Activated B cell treated with CpG ODN at 0.5 μM for 24 hours (primary cell): ENCODE results near the gene NR3C1. TPM values are rescaled to one million over a fixed set of nuclear protein-coding genes. Genes with fewer than 3 reads are reported as not detected.

Experiments
- ATAC-seq: fragments of 200-7000 bp; cut with Tn5 transposase; one replicate; pipeline ENCODE4 v1.10.0; 2021; ENCODE audit warnings: low read depth, mild to moderate bottlenecking, moderate library complexity
- CTCF ChIA-PET: fragments of 350-600 bp; sonication (Branson Sonifier 250); formaldehyde crosslinking; loops from one replicate; lab custom pipeline; 2021; ENCODE audit warnings: antibody characterized with exemption; lab: Charles Lee
- POLR2A ChIA-PET: fragments of 350-600 bp; sonication (Branson Sonifier 250); formaldehyde crosslinking; loops from one replicate; lab custom pipeline; 2021; ENCODE audit warnings: antibody characterized with exemption; lab: Charles Lee
- DNase-seq: peaks from one replicate; pipeline ENCODE4 v3.0.0; 2022
- H3K27ac Mint-ChIP-seq: one replicate; pipeline ENCODE4 v1.8.0; 2020; ENCODE audit warnings: mixed read lengths
- H3K27me3 Mint-ChIP-seq: one replicate; pipeline ENCODE4 v1.8.0; 2021; ENCODE audit warnings: mixed read lengths
- H3K36me3 Mint-ChIP-seq: one replicate; pipeline ENCODE4 v1.8.0; 2021; ENCODE audit warnings: low read depth, mixed read lengths
- H3K4me1 Mint-ChIP-seq: one replicate; pipeline ENCODE4 v1.8.0; 2021; ENCODE audit warnings: mixed read lengths
- H3K4me3 Mint-ChIP-seq: one replicate; pipeline ENCODE4 v1.8.0; 2020; ENCODE audit warnings: mild to moderate bottlenecking, mixed read lengths
- H3K9me3 Mint-ChIP-seq: one replicate; pipeline ENCODE4 v1.8.0; 2020; ENCODE audit warnings: mixed read lengths
- intact Hi-C: fragments of 100-400 bp; cut with micrococcal nuclease; formaldehyde crosslinking; loops from one replicate; pipeline ENCODE4 v1.15.1; 2024
- total RNA-seq: library from RNA; stranded (reverse); gene quantifications from 2 replicates; pipeline ENCODE4 v1.2.3, GENCODE V29; 2022
- TF ChIP-seq, protein P1 (sequence below): fragments of 200-600 bp; IDR thresholded peaks from one replicate; pipeline ENCODE4 v1.8.0; 2022; ENCODE audit warnings: antibody characterized with exemption, mild to moderate bottlenecking

NR3C1 gene
- total RNA-seq, 1 donor from 2014 or later: 110 TPM

DNA sequence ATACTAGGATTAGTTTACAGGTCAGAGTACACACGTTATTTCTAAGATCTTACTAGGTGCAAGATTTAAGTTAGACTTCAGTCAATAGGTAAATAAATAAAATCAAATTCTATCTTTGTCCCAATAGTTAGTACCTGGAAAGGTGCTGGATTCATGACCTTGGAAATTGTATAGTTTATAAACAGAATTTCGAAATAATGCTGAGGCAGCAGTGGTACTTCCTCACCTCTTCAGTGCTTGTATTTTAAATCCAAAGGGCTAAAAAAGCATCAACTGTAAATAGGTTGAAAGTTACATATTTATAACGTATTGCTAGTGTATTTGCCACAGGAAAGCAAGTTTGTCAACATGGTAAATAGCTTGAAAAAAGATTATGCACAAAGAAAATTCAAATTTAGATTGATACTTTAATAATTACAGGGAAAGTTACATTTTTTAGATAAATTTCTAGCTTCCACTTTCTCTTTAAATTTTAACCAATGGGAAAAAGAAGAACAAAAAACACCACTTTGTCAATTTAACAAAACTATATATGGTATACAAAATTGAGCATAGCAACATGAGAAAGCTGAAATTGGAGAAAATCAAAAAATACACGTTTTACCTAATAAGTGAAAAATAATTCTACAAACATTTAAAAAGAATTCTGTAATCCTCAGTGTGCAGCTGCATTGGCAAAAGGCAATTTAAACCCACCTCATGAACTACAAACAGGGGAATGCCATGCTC is 46.5 kb downstream of the NR3C1 start:
- Mint-ChIP-seq H3K9me3 (no peaks in the 10 kb centered on the region), H3K4me3 (no peak overlapping the region), H3K4me1 (peaks cover 88% of the 10 kb centered on the region), H3K36me3 (peaks cover 17% of the 10 kb centered on the region), H3K27ac (peak overlapping the region; percentile 59), H3K27me3 (no peaks in the 10 kb centered on the region)
- TF ChIP-seq, protein P1, sequence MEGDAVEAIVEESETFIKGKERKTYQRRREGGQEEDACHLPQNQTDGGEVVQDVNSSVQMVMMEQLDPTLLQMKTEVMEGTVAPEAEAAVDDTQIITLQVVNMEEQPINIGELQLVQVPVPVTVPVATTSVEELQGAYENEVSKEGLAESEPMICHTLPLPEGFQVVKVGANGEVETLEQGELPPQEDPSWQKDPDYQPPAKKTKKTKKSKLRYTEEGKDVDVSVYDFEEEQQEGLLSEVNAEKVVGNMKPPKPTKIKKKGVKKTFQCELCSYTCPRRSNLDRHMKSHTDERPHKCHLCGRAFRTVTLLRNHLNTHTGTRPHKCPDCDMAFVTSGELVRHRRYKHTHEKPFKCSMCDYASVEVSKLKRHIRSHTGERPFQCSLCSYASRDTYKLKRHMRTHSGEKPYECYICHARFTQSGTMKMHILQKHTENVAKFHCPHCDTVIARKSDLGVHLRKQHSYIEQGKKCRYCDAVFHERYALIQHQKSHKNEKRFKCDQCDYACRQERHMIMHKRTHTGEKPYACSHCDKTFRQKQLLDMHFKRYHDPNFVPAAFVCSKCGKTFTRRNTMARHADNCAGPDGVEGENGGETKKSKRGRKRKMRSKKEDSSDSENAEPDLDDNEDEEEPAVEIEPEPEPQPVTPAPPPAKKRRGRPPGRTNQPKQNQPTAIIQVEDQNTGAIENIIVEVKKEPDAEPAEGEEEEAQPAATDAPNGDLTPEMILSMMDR: no peak
- intact Hi-C loops: loop anchor here (2.0 kb wide), 1 partner anchor 14 kb away; no protein-coding TSS in a partner anchor
- DNase-seq: no peak
- ChIA-PET POLR2A (interaction anchor here (1.1 kb wide), 1 partner anchor 47 kb away, joined by 4 read pairs; no protein-coding TSS in a partner anchor), CTCF (no interaction called here)
- no peak for ATAC-seq

DNA sequence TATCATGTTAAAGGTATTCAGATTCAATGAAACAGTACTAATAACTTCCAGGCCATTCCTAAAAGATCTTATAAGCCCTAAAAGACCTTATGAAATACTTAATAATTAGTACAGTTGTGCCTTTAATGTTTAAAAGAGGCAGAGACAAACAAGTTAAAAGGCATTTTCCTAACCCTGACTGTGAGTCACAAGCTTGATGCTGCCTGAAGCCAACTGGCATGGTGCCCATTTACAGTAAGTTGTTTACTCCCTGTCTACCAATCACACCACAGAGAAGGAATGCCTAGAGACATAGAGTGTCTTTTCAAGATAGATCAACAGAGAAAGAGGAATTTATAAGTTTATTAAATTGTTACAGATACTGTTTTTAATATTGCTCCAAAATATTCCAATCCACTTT is 47.8 kb downstream of the NR3C1 start:
- DNase-seq (no peak), ATAC-seq (no peak)
- TF ChIP-seq, protein P1: no peak
- ChIA-PET POLR2A (no interaction called here), CTCF (no interaction called here)
- intact Hi-C loops: loop anchor here (2.0 kb wide), 1 partner anchor 15 kb away; no protein-coding TSS in a partner anchor
- Mint-ChIP-seq H3K9me3 (no peaks in the 10 kb centered on the region), H3K4me1 (peaks cover 81% of the 10 kb centered on the region), H3K36me3 (peaks cover 13% of the 10 kb centered on the region), H3K27ac (peak overlapping the region; percentile 8), H3K27me3 (no peaks in the 10 kb centered on the region), H3K4me3 (no peak overlapping the region)

DNA sequence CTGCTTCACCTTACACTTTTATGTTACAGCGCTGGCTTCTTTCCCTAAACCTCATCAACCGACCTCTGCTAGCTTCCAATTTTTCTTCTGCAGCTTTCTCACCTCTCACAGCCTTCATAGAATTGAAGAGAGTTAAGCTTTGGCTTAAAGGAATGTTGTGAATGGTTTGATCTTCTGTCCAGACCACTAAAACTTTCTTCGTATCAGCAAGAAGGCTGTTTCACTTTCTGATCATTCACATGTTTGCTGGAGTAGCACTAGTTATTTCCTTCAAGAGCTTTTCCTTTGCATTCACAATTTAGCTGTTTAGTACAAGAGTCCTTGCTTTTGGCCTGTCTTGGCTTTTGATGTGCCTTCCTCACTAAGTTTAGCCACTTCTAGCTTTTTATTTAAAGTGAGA is 49.5 kb downstream of the NR3C1 start:
- Mint-ChIP-seq H3K4me1 (peaks cover 67% of the 10 kb centered on the region), H3K9me3 (no peaks in the 10 kb centered on the region), H3K27ac (peak overlapping the region; percentile 67), H3K27me3 (no peaks in the 10 kb centered on the region), H3K36me3 (peaks cover 13% of the 10 kb centered on the region), H3K4me3 (peak overlapping the region; percentile 71)
- DNase-seq: no peak
- TF ChIP-seq, protein P1: no peak
- intact Hi-C loops: no loop called here
- POLR2A ChIA-PET: interaction anchor here (0.6 to 2.1 kb wide), 3 partner anchors 37 to 58 kb away, joined by 3 to 16 read pairs (median 3); no protein-coding TSS in a partner anchor
- CTCF ChIA-PET: interaction anchor here (0.7 to 1.4 kb wide), 4 partner anchors 49 to 471 kb away, joined by 3 to 4 read pairs (median 3); partner anchors contain the start of gene NR3C1
- ATAC-seq: no peak

DNA sequence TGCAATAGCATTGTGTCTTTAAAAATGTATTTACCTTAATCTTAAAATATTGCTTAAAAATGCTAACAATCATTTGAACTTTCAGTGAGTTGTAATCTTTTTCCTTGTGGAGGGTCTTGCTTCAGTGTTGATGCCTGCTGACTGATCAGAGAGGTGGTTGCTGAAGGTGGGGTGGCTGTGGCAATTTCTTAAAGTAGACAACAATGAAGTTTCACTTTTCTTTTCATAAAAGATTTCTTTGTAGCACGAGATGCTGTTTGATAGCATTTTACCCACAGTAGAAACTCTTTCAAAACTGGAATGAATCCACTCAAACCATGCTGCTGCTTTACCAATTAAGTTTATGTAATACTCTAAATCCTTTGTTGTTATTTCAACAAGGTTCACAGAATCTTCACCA is 50.8 kb downstream of the NR3C1 start:
- CTCF ChIA-PET: interaction anchor here (1.4 kb wide), 1 partner anchor 472 kb away, joined by 4 read pairs; no protein-coding TSS in a partner anchor
- POLR2A ChIA-PET: interaction anchor here (0.6 to 1.0 kb wide), 2 partner anchors 9 to 51 kb away, joined by 3 to 5 read pairs; no protein-coding TSS in a partner anchor
- Mint-ChIP-seq H3K4me3 (peak overlapping the region; percentile 44), H3K27me3 (no peaks in the 10 kb centered on the region), H3K36me3 (peaks cover 15% of the 10 kb centered on the region), H3K27ac (peak overlapping the region; percentile 21), H3K9me3 (no peaks in the 10 kb centered on the region), H3K4me1 (peaks cover 66% of the 10 kb centered on the region)
- TF ChIP-seq, protein P1: no peak
- intact Hi-C loops: no loop called here
- DNase-seq: no peak
- ATAC-seq: no peak
